NCI-H524 treated with DMSO at 0.1 percent for 48 hours (cell line): ENCODE data around the gene TAS2R31.

Experiments
- DNase-seq: peaks from one replicate; lab custom pipeline; 2025; lab: John Stamatoyannopoulos, UW

Gene TAS2R31

GRCh38 chr12:10998204-10998603 lies 33.0 kb downstream of the TAS2R31 start, which contains the start of gene TAS2R20:
TSS of gene TAS2R20 (minus strand) at chr12:10998304. CDS start at chr12:10997875, 429 bp downstream.
- DNase-seq: no peak

DNA sequence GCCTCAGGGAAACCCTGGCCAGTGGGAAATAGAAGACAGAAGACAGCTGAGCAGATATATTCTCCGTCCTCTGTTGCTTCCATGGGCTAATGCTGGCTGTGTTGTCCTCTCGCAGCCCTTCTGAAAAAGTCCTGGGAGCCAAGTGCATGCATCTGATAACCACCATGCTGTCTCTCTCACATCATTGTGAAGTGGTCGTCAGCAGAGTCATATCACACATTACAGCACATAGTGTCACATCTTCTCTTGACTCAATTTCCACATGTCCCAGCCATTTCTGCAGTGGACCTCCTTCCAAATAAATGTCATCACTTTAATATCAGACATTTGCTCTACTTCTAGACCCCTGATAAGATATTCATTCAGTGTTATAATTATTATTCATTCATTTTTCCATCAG lies 36.9 kb downstream of the TAS2R31 start:
- DNase-seq: no peak

- no peak for DNase-seq
Observed at GRCh38 chr12:10989107-10989506, 42.1 kb downstream of the TAS2R31 start.

GRCh38 chr12:10986812-10987211 lies 44.4 kb downstream of the TAS2R31 start, which contains the start of gene TAS2R50:
TSS of gene TAS2R50 (minus strand) at chr12:10986912. CDS start at chr12:10986860, 52 bp downstream.
- no peak for DNase-seq

DNA sequence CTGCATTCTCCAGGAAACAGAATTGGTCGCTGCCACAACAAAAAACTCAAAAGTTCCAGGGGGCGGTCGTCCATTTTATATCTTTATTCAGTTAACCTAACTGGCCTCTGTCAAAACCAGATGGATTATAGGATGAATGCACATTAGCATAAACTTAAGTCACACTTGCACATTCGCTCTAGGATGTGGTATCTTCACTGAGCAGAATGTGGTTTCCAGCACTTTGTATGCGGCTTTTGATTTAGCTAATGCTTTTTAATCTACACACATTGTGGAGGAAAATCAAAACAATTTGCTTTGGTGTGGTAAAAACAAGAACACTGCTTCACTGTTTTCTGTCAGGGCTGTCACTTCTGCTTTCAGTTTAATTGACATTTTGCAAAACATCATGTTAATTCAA lies 49.0 kb downstream of the TAS2R31 start:
- DNase-seq: no peak
